K562 (cell line): Measurements from ENCODE around the gene CEMIP2. TPM values are rescaled to one million over a fixed set of nuclear protein-coding genes. Genes with fewer than 3 reads are reported as not detected.

Source experiments
- ATAC-seq: fragments of 200-7000 bp; cut with Tn5 transposase; 3 replicates; pipeline ENCODE4 v1.9.1; 2020; ENCODE audit warnings: moderate library complexity
- BruUV-seq: library from RNA; stranded (reverse); fragments of 400-500 nt; replicated peaks from 2 replicates; lab custom pipeline; 2021; lab: Mats Ljungman, UMichigan
- CTCF ChIA-PET: fragments of 300-600 bp; formaldehyde crosslinking; extraction: SDS; loops from one replicate; lab custom pipeline; 2021; ENCODE audit warnings: low intra/inter-chr PET ratio; lab: Yijun Ruan, JAX
- POLR2A ChIA-PET: fragments of 300-600, 350-650 bp; sonication (Branson Sonifier 250); formaldehyde crosslinking; extraction: SDS; loops from one replicate; lab custom pipeline; 2021; ENCODE audit warnings: antibody characterized with exemption, inconsistent platforms; lab: Yijun Ruan, JAX
- DNase-seq, 4 experiments: peaks; one replicate each; pipeline versions ENCODE4 v3.0.0 to v3.0.0-alpha.2; 2011 to 2018; ENCODE audit warnings: low spot score in 3 of 4, mixed read lengths in 3 of 4; ENCODE audit errors: extremely low read depth in 1 of 4
- FAIRE-seq: peaks from 2 replicates; lab custom pipeline; 2011; peaks lifted over from hg19 to GRCh38; lab: Jason Lieb, UNC
- H2AFZ ChIP-seq: 2 replicates; pipeline ENCODE4 v1.6.0; 2011; ENCODE audit warnings: low read depth, low read length, control low read depth, inconsistent platforms
- H3K27ac ChIP-seq: fragments of 200-600 bp; 3 replicates; pipeline ENCODE4 v1.8.0; 2011; ENCODE audit warnings: low read depth, mild to moderate bottlenecking, control low read depth, inconsistent platforms, low read length, moderate library complexity, mixed read lengths; ENCODE audit errors: extremely low read depth
- H3K27me3 ChIP-seq, 2 experiments: fragments of 300-600 bp in 1 of 2; 2 replicates in 1 of 2; 3 replicates in 1 of 2; pipeline versions ENCODE4 v1.6.0 to v1.8.0; 2011; ENCODE audit warnings: inconsistent platforms in 2 of 2, low read length in 2 of 2, mild to moderate bottlenecking in 1 of 2, mixed read lengths in 1 of 2, moderate library complexity in 1 of 2; ENCODE audit not compliant: control insufficient read depth in 2 of 2, insufficient read depth in 2 of 2
- H3K36me3 ChIP-seq: fragments of 300-600 bp; 3 replicates; pipeline ENCODE4 v1.8.0; 2011; ENCODE audit warnings: mild to moderate bottlenecking, low read length, inconsistent platforms; ENCODE audit not compliant: control insufficient read depth, insufficient read depth
- H3K4me1 ChIP-seq, 2 experiments: fragments of 200-600 bp in 1 of 2; replicated peaks in 1 of 2; 2 replicates in 1 of 2; 3 replicates in 1 of 2; pipeline versions ENCODE4 v1.5.1 to v1.8.0; 2011; ENCODE audit warnings: inconsistent platforms in 2 of 2, low read length in 2 of 2, mild to moderate bottlenecking in 1 of 2, mixed read lengths in 1 of 2, moderate library complexity in 1 of 2; ENCODE audit not compliant: control insufficient read depth in 2 of 2, insufficient read depth in 2 of 2
- H3K4me2 ChIP-seq: 2 replicates; pipeline ENCODE4 v1.6.1; 2011; ENCODE audit warnings: low read length, control low read depth, inconsistent platforms, mixed read lengths; ENCODE audit not compliant: insufficient read depth
- H3K4me3 ChIP-seq: fragments of 200-600 bp; sonication (generic), shearing (Covaris generic); 2 replicates; pipeline ENCODE4 v1.5.1; 2016; ENCODE audit warnings: control low read depth, inconsistent platforms
- H3K79me2 ChIP-seq: fragments of 200-600 bp; 3 replicates; pipeline ENCODE4 v1.8.0; 2011; ENCODE audit warnings: low read length, inconsistent platforms; ENCODE audit not compliant: control insufficient read depth, insufficient read depth
- H3K9ac ChIP-seq, 2 experiments: 2 replicates each; pipeline versions ENCODE4 v1.6.0 to v1.6.1; 2011; ENCODE audit warnings: low read depth in 2 of 2, low read length in 2 of 2, control low read depth in 1 of 2, inconsistent platforms in 1 of 2, mild to moderate bottlenecking in 1 of 2, mixed read lengths in 1 of 2; ENCODE audit not compliant: insufficient read depth in 1 of 2
- H3K9me1 ChIP-seq: one replicate; pipeline ENCODE4 v1.6.0; 2011; ENCODE audit warnings: inconsistent platforms, mild to moderate bottlenecking, low read length, moderate library complexity; ENCODE audit not compliant: control insufficient read depth, insufficient read depth
- H3K9me3 ChIP-seq: replicated peaks from 2 replicates; pipeline ENCODE4 v1.5.1; 2011; ENCODE audit warnings: low read depth, low read length, inconsistent platforms; ENCODE audit not compliant: control insufficient read depth, insufficient read depth
- H4K20me1 ChIP-seq: replicated peaks from 2 replicates; pipeline ENCODE4 v1.6.1; 2011; ENCODE audit warnings: low read length, inconsistent platforms, mixed read lengths; ENCODE audit not compliant: control insufficient read depth, insufficient read depth
- JUNB ChIP-seq: fragments of 450-650 bp; formaldehyde crosslinking; conservative IDR thresholded peaks from 2 replicates; pipeline ENCODE4 v1.4.0; 2020; ENCODE audit warnings: mild to moderate bottlenecking
- SMARCB1 ChIP-seq: IDR thresholded peaks from 2 replicates; pipeline ENCODE4 v1.6.1; 2011; ENCODE audit warnings: improper control_type of control experiment, low read depth; ENCODE audit not compliant: insufficient read length
- WGBS: fragments of 100-300 bp; shearing (Covaris generic); methylation state at CpG from one replicate; pipeline ENCODE4 v1.1.6; 2016; ENCODE audit warnings: low coverage, mixed read lengths; ENCODE audit not compliant: insufficient coverage; ENCODE audit errors: missing lambda C conversion rate; 5-methylcytosine and 5-hydroxymethylcytosine counted together
- in situ Hi-C: fragments of 300-500 bp; cut with MboI; formaldehyde crosslinking; loops from 4 replicates; pipeline ENCODE4 v1.15.0; 2018; ENCODE audit warnings: inconsistent platforms, mixed read lengths
- intact Hi-C: fragments of 100-400 bp; cut with micrococcal nuclease; formaldehyde crosslinking; loops from 2 replicates; pipeline ENCODE4 v1.14.2; 2022
- polyA plus RNA-seq, 8 experiments: library from polyadenylated mRNA; depleted of rRNA in 4 of 8; stranded (reverse) in 5 of 8; unstranded in 3 of 8; fragments of >200 nt; fragmentation: Nextera tagmentation in 2 of 8; fragmentation: Illumina TruSeq in 1 of 8; extraction: Ambion mirVana in 2 of 8; extraction: Trizol in 1 of 8; gene quantifications; 2 replicates each; pipeline versions ENCODE4 v1.2.1 to v1.2.3, GENCODE V29; 2011 to 2014; ENCODE audit warnings: inconsistent platforms in 1 of 8, missing spikeins in 1 of 8
- total RNA-seq, 7 experiments: library from RNA; depleted of rRNA in 6 of 7; stranded (reverse); fragments of >200 nt in 6 of 7; fragmentation: Illumina TruSeq in 2 of 7; extraction: Trizol in 2 of 7; gene quantifications; 2 replicates each; pipeline versions ENCODE4 v1.2.1 to v1.2.3, GENCODE V29; 2011 to 2021; ENCODE audit warnings: low replicate concordance in 1 of 7
- TF ChIP-seq, protein P1 (sequence below), 2 experiments: fragments of 450-650 bp; formaldehyde crosslinking in 1 of 2; IDR thresholded peaks; 2 replicates each; pipeline versions ENCODE4 v1.4.0 to v1.6.1; 2014 to 2020; ENCODE audit warnings: mild to moderate bottlenecking in 2 of 2, borderline replicate concordance in 1 of 2, low read depth in 1 of 2

The CEMIP2 gene
- total and polyA plus RNA-seq, 9 of the 15 experiments (the other 6 are each of a cell fraction or from before 2014, with no cell fraction given), result 5.4 to 29.9 (median 14.2) TPM

DNA sequence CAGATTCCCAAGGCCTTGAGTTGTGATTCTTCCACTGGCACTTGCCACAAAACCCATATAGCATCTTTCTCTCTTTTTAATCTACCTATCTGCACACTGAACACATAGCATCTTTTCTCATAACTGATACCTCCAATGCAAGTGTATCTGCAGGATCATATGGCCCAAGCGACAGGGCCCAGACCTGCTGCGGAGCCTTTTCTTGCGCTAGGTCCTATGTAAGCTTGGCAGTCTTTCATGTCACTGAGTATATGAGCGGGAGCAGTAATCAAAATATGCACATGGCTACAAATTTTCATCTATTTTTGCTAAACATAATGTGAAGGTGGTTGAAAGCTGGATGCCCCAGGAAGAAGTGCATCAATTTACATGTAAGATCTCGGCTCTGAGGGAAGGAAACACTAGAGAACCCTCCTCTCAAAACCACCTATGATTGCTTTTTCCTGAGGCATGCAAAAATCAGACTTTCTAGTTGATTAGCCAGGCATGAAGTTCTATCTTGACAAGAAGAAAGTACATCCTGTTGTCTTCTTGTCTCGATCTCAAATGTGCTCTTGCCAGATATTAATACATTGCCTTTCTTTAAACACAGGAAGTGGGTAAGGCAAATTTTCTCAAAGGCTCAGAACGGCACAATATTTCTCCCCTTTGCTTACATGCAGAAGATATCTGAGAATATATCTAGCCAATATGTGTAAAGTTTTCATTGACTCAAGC is 26.9 kb upstream of the CEMIP2 start:
- DNase-seq, result no peak
- H3K4me2 ChIP-seq, result no peak overlapping the region
- TF ChIP-seq JUNB (CRISPR knock-in tag), result no peak
- H3K9me3 ChIP-seq, result no peaks in the 10 kb centered on the region
- H3K9me1 ChIP-seq, result no peaks in the 10 kb centered on the region
- ChIA-PET CTCF (no interaction called here), POLR2A (interaction anchor here (0.6 kb wide), 1 partner anchor 12 kb away, joined by 3 read pairs; no protein-coding TSS in a partner anchor)
- H3K36me3 ChIP-seq, result no peaks in the 10 kb centered on the region
- no peak overlapping the region for H3K9ac ChIP-seq
- H3K4me3 ChIP-seq, result no peak overlapping the region
- no peaks in the 10 kb centered on the region for H3K79me2 ChIP-seq
- intact Hi-C loops, result no loop called here
- H3K27me3 ChIP-seq, result peaks cover 0 to 2% of the 10 kb centered on the region in 2 experiments; a peak in 2 of 5 replicates
- BruUV-seq, result no TSS peak
- in situ Hi-C loops, result no loop called here
- 10% methylated on average over 7 of the region's 7 CpGs for WGBS
- no peak overlapping the region for H2AFZ ChIP-seq
- FAIRE-seq, result no peak
- no peaks in the 10 kb centered on the region for H3K4me1 ChIP-seq
- no peaks in the 10 kb centered on the region for H4K20me1 ChIP-seq
- ATAC-seq, result no peak
- H3K27ac ChIP-seq, result no peak overlapping the region

DNA sequence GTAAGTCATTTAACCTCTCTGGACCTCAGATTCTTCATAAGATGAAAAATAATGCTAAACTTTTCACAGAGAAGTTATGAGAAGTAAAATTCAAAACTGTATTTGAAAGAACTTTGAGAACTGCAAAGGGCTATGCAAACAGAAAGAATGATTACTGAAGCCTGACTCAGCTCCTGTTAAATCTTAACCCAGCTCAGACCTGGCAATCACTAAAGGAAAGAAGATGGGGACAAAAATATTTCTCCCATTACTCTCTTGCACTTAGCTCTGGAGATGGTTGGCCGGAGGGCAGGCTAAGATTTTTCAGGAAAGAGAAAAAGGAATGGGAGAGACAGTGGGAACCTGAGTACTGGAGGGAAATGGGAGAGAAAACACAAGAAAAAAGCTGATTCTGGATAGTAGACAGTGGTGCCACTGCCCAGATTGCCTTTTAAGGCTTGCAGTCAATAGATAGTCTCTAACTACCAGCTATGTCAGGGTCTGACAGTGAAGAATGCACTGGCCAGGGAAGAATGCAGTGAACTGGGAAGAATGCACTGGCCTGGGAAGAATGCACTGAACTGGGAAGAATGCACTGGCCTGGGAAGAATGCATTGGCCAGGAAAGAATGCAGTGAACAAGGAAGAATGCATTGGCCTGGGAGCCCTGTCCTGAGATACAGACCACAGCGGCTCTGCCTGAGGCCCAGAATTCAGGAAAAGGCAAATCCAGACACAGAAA is 25.2 kb upstream of the CEMIP2 start:
- in situ Hi-C loops, result no loop called here
- TF ChIP-seq, protein P1, sequence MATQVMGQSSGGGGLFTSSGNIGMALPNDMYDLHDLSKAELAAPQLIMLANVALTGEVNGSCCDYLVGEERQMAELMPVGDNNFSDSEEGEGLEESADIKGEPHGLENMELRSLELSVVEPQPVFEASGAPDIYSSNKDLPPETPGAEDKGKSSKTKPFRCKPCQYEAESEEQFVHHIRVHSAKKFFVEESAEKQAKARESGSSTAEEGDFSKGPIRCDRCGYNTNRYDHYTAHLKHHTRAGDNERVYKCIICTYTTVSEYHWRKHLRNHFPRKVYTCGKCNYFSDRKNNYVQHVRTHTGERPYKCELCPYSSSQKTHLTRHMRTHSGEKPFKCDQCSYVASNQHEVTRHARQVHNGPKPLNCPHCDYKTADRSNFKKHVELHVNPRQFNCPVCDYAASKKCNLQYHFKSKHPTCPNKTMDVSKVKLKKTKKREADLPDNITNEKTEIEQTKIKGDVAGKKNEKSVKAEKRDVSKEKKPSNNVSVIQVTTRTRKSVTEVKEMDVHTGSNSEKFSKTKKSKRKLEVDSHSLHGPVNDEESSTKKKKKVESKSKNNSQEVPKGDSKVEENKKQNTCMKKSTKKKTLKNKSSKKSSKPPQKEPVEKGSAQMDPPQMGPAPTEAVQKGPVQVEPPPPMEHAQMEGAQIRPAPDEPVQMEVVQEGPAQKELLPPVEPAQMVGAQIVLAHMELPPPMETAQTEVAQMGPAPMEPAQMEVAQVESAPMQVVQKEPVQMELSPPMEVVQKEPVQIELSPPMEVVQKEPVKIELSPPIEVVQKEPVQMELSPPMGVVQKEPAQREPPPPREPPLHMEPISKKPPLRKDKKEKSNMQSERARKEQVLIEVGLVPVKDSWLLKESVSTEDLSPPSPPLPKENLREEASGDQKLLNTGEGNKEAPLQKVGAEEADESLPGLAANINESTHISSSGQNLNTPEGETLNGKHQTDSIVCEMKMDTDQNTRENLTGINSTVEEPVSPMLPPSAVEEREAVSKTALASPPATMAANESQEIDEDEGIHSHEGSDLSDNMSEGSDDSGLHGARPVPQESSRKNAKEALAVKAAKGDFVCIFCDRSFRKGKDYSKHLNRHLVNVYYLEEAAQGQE (IDR thresholded peaks at IDR 0.05; ENCODE audit: borderline replicate concordance), result no peak
- TF ChIP-seq, protein P1 (CRISPR knock-in tag; IDR thresholded peaks at IDR 0.05; ENCODE audit: low read depth), result no peak
- TF ChIP-seq SMARCB1, result no peak

More for the DNA sequence above, 25.2 kb upstream of the CEMIP2 start:
- Histone ChIP-seq H3K9me1 (no peaks in the 10 kb centered on the region), H3K27ac (no peak overlapping the region), H2AFZ (no peak overlapping the region), H4K20me1 (no peaks in the 10 kb centered on the region), H3K4me1 (no peaks in the 10 kb centered on the region), H3K4me3 (no peak overlapping the region), H3K9me3 (no peaks in the 10 kb centered on the region), H3K9ac (no peak overlapping the region), H3K36me3 (no peaks in the 10 kb centered on the region), H3K79me2 (no peaks in the 10 kb centered on the region), H3K27me3 (peaks cover 0 to 2% of the 10 kb centered on the region in 2 experiments; a peak in 2 of 5 replicates), H3K4me2 (no peak overlapping the region)
- ChIA-PET CTCF (no interaction called here), POLR2A (interaction anchor here (0.7 kb wide), 1 partner anchor 14 kb away, joined by 3 read pairs; no protein-coding TSS in a partner anchor)
- no peak for FAIRE-seq
- intact Hi-C loops, result no loop called here
- no TSS peak for BruUV-seq
- DNase-seq, result no peak
- no peak for ATAC-seq
- WGBS, result 0% methylated on average over 2 of the region's 2 CpGs
